Fibroblast of the aortic adventitia (primary cell): ENCODE results near the gene SDF2. TPM values are rescaled to one million over a fixed set of nuclear protein-coding genes. Genes with fewer than 3 reads are reported as not detected.

Source experiments
- DNase-seq: peaks from one replicate; pipeline ENCODE4 v3.0.0-alpha.2; 2010; ENCODE audit warnings: low read depth
- H3K4me3 ChIP-seq: 2 replicates; pipeline ENCODE4 v1.5.1; 2011; ENCODE audit warnings: low read depth, mild to moderate bottlenecking, control low read depth, low read length, moderate library complexity
- total RNA-seq: library from RNA; depleted of rRNA; stranded (reverse); fragments of >200 nt; gene quantifications from 2 replicates; pipeline ENCODE4 v1.2.3, GENCODE V29; 2012; ENCODE audit warnings: low replicate concordance
- TF ChIP-seq, protein P1 (sequence below): IDR thresholded peaks from 2 replicates; pipeline ENCODE4 v1.5.1; 2011; ENCODE audit warnings: mild to moderate bottlenecking, low read length, control low read depth, inconsistent platforms; ENCODE audit not compliant: insufficient read depth

The SDF2 gene
- total RNA-seq, 1 donor, result 36.9 TPM

DNA sequence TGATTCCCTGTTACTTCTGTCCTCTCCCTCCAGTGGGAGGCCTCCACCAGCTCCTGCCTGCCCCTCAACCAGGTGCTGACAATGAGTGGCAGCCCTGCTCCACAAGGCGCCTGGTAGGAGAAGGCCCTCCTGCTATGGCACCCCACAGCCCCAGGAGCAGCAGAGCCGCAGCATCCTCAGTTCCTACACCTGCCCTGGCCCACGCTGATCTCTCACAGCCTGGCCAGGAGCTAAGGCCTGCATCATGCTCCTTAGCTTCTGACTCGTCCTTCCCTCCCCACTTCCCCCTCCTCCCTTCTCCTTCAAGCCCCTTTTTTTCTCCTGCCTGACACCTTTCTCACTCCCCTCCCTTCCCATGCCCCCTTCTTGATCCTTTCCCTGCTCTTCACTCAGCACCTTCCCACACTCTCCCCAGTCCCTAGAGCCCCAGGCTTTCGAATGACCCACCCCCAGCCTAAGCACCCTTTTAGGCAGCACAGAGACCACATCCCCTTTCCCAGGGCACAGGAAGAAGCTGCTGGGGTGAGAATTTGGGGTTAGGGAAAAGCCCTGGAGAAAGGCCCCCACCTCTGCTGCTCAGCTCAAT lies 43.5 kb upstream of the SDF2 start:
- no peak for DNase-seq
- no peak overlapping the region for H3K4me3 ChIP-seq
- TF ChIP-seq, protein P1, sequence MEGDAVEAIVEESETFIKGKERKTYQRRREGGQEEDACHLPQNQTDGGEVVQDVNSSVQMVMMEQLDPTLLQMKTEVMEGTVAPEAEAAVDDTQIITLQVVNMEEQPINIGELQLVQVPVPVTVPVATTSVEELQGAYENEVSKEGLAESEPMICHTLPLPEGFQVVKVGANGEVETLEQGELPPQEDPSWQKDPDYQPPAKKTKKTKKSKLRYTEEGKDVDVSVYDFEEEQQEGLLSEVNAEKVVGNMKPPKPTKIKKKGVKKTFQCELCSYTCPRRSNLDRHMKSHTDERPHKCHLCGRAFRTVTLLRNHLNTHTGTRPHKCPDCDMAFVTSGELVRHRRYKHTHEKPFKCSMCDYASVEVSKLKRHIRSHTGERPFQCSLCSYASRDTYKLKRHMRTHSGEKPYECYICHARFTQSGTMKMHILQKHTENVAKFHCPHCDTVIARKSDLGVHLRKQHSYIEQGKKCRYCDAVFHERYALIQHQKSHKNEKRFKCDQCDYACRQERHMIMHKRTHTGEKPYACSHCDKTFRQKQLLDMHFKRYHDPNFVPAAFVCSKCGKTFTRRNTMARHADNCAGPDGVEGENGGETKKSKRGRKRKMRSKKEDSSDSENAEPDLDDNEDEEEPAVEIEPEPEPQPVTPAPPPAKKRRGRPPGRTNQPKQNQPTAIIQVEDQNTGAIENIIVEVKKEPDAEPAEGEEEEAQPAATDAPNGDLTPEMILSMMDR, result no peak

DNA sequence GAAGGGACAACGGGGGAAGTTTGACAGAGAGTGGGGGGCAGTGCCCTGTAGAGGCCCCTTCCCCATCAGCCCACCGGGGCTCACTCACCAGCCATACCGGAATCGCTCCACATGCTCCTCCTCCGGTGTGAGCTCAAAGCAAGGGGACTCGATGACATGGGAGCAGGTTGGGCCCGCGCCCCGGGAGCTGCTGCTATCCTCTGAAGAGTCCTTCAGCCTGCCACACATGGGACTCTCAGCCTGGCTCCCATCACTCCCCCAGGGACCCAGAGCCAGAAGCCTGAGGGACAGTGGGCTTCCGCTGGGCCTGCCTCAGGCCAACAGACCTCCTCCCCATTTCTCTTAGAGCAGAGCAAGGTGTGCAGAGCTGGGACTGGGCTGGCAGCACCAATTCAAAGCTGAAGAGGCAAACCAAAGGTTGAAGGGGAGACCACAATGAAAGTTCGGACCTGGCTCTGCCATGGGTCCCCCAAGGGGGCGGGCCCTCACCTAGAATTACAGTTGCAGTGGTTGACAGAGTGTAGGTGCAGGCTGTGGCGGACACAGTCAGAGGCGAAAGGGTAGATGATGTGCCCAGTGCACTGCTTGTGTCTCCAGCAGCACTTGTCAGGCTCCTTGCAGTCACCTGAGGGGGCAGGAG lies 42.6 kb upstream of the SDF2 start:
- no peak overlapping the region for H3K4me3 ChIP-seq
- TF ChIP-seq, protein P1, result no peak
- DNase-seq, result no peak

DNA sequence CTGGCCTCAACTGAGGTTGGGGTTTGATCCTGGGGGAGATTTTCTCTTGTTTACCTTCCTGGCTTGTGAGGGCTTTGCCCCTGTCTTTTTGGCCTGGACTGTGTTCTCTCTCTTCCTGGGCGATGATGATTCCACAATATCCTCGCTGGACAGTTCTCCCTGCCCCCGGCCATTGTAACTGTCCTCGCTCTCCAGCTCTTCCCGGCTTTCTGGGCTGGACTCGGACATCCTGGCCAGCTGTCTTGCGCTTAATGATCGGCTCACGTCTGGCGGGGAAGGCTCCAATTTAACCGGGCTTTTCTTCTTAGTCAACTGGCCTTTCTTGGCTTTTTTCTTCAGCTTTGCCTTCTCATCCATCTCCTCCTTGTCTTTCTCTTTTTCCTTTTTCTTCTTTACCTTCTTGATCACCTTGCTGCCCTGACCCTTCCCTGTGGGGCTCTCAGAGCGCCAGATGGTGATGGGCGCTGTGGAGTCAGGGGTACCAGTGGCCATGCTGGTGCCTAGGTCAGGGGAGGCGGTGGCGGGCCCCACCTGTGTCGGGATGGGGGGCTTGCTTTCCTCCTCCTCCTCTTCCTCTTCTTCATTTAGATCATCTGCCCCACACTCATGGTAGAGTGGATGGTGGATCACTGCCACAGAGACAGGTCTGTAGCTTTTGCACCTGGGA lies 42.0 kb upstream of the SDF2 start:
- no peak overlapping the region for H3K4me3 ChIP-seq
- DNase-seq, result no peak
- TF ChIP-seq, protein P1, result no peak

DNA sequence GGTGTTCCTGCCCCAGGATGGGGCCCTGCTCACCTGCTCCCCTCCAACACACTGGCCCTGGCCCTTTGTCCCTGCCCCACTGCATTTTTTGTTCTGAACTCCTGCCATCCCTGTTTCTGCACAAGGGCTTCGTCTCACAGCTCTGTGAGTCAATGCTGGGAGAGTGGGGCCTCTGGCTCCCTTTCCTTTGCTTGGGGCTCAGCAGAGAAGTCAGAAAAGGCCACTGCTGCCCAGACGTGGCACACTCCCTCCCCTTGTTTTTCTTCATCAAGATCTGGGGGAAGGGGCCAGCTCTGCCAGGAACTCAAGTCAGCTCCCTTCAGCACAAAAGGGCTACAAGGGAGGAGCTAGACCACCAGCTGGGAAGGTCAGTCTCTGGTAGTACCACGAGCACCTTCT lies 41.0 kb upstream of the SDF2 start:
- TF ChIP-seq, protein P1, result no peak
- no peak overlapping the region for H3K4me3 ChIP-seq
- DNase-seq, result no peak

DNA sequence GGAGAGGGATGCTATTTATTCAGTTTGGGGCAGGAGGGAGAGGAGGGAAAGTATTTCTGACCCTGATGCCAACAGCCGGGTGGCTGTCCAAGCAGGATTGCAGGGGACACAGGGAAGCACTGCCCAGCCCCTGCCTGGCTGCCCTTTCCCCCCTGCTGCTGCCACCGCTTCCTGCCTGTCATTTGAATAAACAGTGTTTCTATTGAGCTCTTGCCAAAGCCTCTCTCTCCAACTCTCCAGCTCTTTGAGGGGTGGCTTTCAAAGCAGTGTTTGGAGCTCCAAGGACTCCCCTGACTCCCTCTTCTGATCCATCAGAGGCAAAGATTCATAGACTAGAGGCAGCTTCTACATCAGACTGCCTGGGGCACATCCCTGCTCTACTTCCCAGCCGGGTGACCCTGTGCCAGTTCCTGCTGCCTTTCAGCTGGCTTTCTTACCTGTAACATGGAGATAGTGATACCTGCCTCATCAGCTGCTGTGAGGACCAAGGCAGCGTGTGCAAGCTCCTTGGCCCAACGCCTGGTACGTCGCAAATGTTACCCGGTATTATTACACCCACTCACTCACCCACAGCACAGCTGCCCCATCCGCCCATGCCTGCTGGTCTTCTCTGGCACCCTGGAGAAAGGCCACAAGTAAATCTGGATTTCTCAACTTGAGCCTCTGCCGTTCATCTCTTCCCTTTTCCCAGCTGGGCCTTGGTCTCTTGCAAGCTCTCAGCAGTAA lies 40.5 kb upstream of the SDF2 start:
- no peak overlapping the region for H3K4me3 ChIP-seq
- DNase-seq, result no peak
- TF ChIP-seq, protein P1, result no peak

DNA sequence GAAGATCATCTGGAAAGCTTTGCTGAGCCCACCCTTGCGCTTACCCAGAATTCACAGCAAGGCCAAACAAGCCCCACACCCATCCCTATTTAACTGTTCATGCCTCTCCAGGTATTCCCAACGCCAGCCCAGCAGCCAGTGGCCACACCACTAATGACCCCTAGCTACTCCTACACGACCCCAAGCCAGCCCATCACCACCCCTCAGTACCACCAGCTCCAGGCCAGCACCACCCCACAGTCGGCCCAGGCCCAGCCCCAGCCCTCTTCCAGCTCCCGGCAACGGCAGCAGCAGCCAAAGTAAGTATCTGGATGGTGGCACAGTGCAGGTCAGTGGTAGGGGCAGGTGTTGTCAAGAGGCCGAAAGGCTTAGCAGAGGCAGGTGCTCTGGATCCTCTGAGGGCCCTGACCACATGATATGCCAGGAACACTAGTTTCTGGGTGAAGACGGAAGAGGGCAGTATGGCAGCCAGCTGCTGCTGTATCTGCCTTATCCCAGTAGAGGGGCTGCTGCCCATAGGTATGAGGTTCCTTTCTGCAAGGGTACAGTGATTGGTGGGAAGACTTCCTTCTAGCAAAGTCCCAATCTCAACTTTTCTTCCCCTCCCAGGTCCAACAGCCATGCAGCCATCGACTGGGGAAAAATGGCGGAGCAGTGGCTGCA lies 39.3 kb upstream of the SDF2 start:
- no peak for DNase-seq
- TF ChIP-seq, protein P1, result no peak
- H3K4me3 ChIP-seq, result no peak overlapping the region
